Hepatocyte (in vitro differentiated cells): ENCODE data around the gene TFIP11. TPM values are rescaled to one million over a fixed set of nuclear protein-coding genes. Genes with fewer than 3 reads are reported as not detected.

Source experiments
- DNase-seq: peaks from one replicate; pipeline ENCODE4 v3.0.0-alpha.2; 2016; ENCODE audit warnings: low spot score
- H2AFZ ChIP-seq: fragments of 200-600 bp; sonication (generic); 2 replicates; pipeline ENCODE4 v1.6.0; 2016; ENCODE audit warnings: antibody characterized with exemption, mild to moderate bottlenecking
- H3K27ac ChIP-seq: fragments of 200-600 bp; sonication (generic); 2 replicates; pipeline ENCODE4 v1.5.1; 2016; ENCODE audit warnings: mild to moderate bottlenecking
- H3K27me3 ChIP-seq: fragments of 200-600 bp; sonication (generic); 2 replicates; pipeline ENCODE4 v1.6.1; 2016
- H3K36me3 ChIP-seq: fragments of 200-600 bp; sonication (generic); replicated peaks from 2 replicates; pipeline ENCODE4 v1.5.1; 2016; ENCODE audit warnings: low read depth; ENCODE audit not compliant: insufficient read depth
- H3K4me1 ChIP-seq: fragments of 200-600 bp; sonication (generic); 2 replicates; pipeline ENCODE4 v1.5.1; 2016; ENCODE audit warnings: mild to moderate bottlenecking, moderate library complexity; ENCODE audit not compliant: insufficient read depth
- H3K4me2 ChIP-seq: fragments of 200-600 bp; sonication (generic); 2 replicates; pipeline ENCODE4 v1.6.0; 2016
- H3K4me3 ChIP-seq: fragments of 200-600 bp; sonication (generic); 2 replicates; pipeline ENCODE4 v1.5.1; 2016; ENCODE audit warnings: mild to moderate bottlenecking
- H3K79me2 ChIP-seq: fragments of 200-600 bp; sonication (generic); 2 replicates; pipeline ENCODE4 v1.6.0; 2017; ENCODE audit warnings: mild to moderate bottlenecking
- H3K9me2 ChIP-seq: fragments of 200-600 bp; sonication (generic); replicated peaks from 2 replicates; pipeline ENCODE4 v1.6.0; 2017; ENCODE audit warnings: mild to moderate bottlenecking; ENCODE audit not compliant: insufficient read depth
- H3K9me3 ChIP-seq: fragments of 200-600 bp; sonication (generic); 2 replicates; pipeline ENCODE4 v1.5.1; 2016; ENCODE audit warnings: low read depth, mild to moderate bottlenecking
- H4K20me1 ChIP-seq: fragments of 200-600 bp; sonication (generic); 2 replicates; pipeline ENCODE4 v1.6.0; 2016; ENCODE audit warnings: mild to moderate bottlenecking; ENCODE audit not compliant: insufficient read depth, poor library complexity, severe bottlenecking
- CTCF ChIP-seq: fragments of 200-600 bp; sonication (generic); IDR thresholded peaks from 2 replicates; pipeline ENCODE4 v1.5.1; 2016; ENCODE audit warnings: antibody characterized with exemption, mild to moderate bottlenecking; ENCODE audit not compliant: poor library complexity
- EZH2 ChIP-seq: fragments of 200-600 bp; sonication (generic); IDR thresholded peaks from 2 replicates; pipeline ENCODE4 v1.6.1; 2016; ENCODE audit warnings: antibody characterized with exemption, mild to moderate bottlenecking, borderline replicate concordance
- EZH2phosphoT487 ChIP-seq: fragments of 200-600 bp; sonication (generic); IDR thresholded peaks from one replicate; pipeline ENCODE4 v1.6.1; 2018; ENCODE audit warnings: antibody characterized with exemption, mild to moderate bottlenecking, low read depth, moderate library complexity; ENCODE audit not compliant: unreplicated experiment, severe bottlenecking
- WGBS: methylation state at CpG from one replicate; pipeline ENCODE4 v1.1.6; 2016; ENCODE audit warnings: low lambda C conversion rate; ENCODE audit errors: missing lambda C conversion rate; 5-methylcytosine and 5-hydroxymethylcytosine counted together
- polyA plus RNA-seq: library from polyadenylated mRNA; unstranded; fragments of >200 nt; fragmentation: Nextera tagmentation; extraction: Ambion mirVana; gene quantifications from 2 replicates; pipeline ENCODE4 v1.2.1, GENCODE V29; 2016
- total RNA-seq: library from RNA; depleted of rRNA; stranded (reverse); fragments of >200 nt; gene quantifications from 2 replicates; pipeline ENCODE4 v1.2.3, GENCODE V29; 2014

Gene TFIP11
- total and polyA plus RNA-seq, 2 experiments from 2014 or later, result 19.6 to 21.3 TPM

GRCh38 chr22:26464312-26464711, 48.0 kb downstream of the TFIP11 start:
- H3K36me3 ChIP-seq, result peaks cover 3% of the 10 kb centered on the region
- no peak for DNase-seq
- H3K9me3 ChIP-seq, result no peaks in the 10 kb centered on the region
- peaks cover 4% of the 10 kb centered on the region for H3K4me1 ChIP-seq
- 80% methylated on average over 7 of the region's 7 CpGs for WGBS
- H2AFZ ChIP-seq, result no peak overlapping the region
- H3K4me3 ChIP-seq, result no peak overlapping the region
- H4K20me1 ChIP-seq, result peaks cover 7% of the 10 kb centered on the region
- H3K9me2 ChIP-seq, result no peaks in the 10 kb centered on the region
- no peak overlapping the region for H3K27ac ChIP-seq
- H3K79me2 ChIP-seq, result peaks cover 18% of the 10 kb centered on the region
- H3K27me3 ChIP-seq, result no peaks in the 10 kb centered on the region
- no peak overlapping the region for H3K4me2 ChIP-seq
- TF ChIP-seq EZH2phosphoT487, result no peak
- no peak for TF ChIP-seq CTCF
- TF ChIP-seq EZH2, result no peak

- no peak for TF ChIP-seq EZH2phosphoT487
- Histone ChIP-seq H3K27ac (peak overlapping the region; percentile 27), H4K20me1 (peaks cover 7% of the 10 kb centered on the region), H3K4me2 (no peak overlapping the region), H2AFZ (no peak overlapping the region), H3K27me3 (no peaks in the 10 kb centered on the region), H3K79me2 (peaks cover 19% of the 10 kb centered on the region), H3K36me3 (peaks cover 3% of the 10 kb centered on the region), H3K4me1 (peaks cover 4% of the 10 kb centered on the region), H3K9me3 (no peaks in the 10 kb centered on the region), H3K9me2 (no peaks in the 10 kb centered on the region), H3K4me3 (no peak overlapping the region)
- no peak for DNase-seq
- WGBS, result 90% methylated on average over 9 of the region's 9 CpGs
These were observed 48.6 kb downstream of the TFIP11 start for GRCh38 chr22:26463688-26464087.

GRCh38 chr22:26463101-26463661, 49.1 kb downstream of the TFIP11 start:
- H3K4me3 ChIP-seq, result no peak overlapping the region
- WGBS, result 76% methylated on average over 10 of the region's 10 CpGs
- peaks cover 7% of the 10 kb centered on the region for H4K20me1 ChIP-seq
- DNase-seq, result peak; percentile 22
- peaks cover 4% of the 10 kb centered on the region for H3K4me1 ChIP-seq
- no peak overlapping the region for H2AFZ ChIP-seq
- no peaks in the 10 kb centered on the region for H3K27me3 ChIP-seq
- no peaks in the 10 kb centered on the region for H3K9me2 ChIP-seq
- no peak overlapping the region for H3K4me2 ChIP-seq
- no peaks in the 10 kb centered on the region for H3K9me3 ChIP-seq
- H3K36me3 ChIP-seq, result peaks cover 3% of the 10 kb centered on the region
- peaks cover 19% of the 10 kb centered on the region for H3K79me2 ChIP-seq
- H3K27ac ChIP-seq, result peak overlapping the region; percentile 44
- TF ChIP-seq CTCF, result no peak
- no peak for TF ChIP-seq EZH2phosphoT487
- no peak for TF ChIP-seq EZH2

- TF ChIP-seq EZH2 (no peak), EZH2phosphoT487 (no peak), CTCF (no peak)
- Histone ChIP-seq H3K79me2 (peaks cover 19% of the 10 kb centered on the region), H3K27me3 (no peaks in the 10 kb centered on the region), H2AFZ (no peak overlapping the region), H3K4me1 (peaks cover 4% of the 10 kb centered on the region), H3K4me2 (no peak overlapping the region), H3K36me3 (peaks cover 3% of the 10 kb centered on the region), H4K20me1 (peaks cover 7% of the 10 kb centered on the region), H3K4me3 (no peak overlapping the region), H3K9me3 (no peaks in the 10 kb centered on the region), H3K27ac (peak overlapping the region; percentile 44), H3K9me2 (no peaks in the 10 kb centered on the region)
- DNase-seq, result no peak
- WGBS, result 86% methylated on average over 3 of the region's 3 CpGs
These were observed 49.6 kb downstream of the TFIP11 start for GRCh38 chr22:26462641-26463040.
